RWPE2 (cell line): ENCODE results near the gene OBSCN.

Experiments used
- ATAC-seq: fragments of 200-7000 bp; cut with Tn5 transposase; 3 replicates; pipeline ENCODE4 v1.9.1; 2021; ENCODE audit warnings: low read depth
- DNase-seq: peaks from one replicate; pipeline ENCODE4 v3.0.0-alpha.2; 2020; ENCODE audit warnings: low spot score
- H3K27ac ChIP-seq: fragments of 450-650 bp; 2 replicates; pipeline ENCODE4 v1.5.1; 2017; ENCODE audit warnings: mild to moderate bottlenecking; ENCODE audit not compliant: poor library complexity, severe bottlenecking
- H3K27me3 ChIP-seq: fragments of 250-450 bp; sonication (Bioruptor Pico); 2 replicates; pipeline ENCODE4 v1.5.1; 2021; ENCODE audit warnings: mild to moderate bottlenecking, moderate library complexity; ENCODE audit not compliant: insufficient read depth, poor library complexity, severe bottlenecking
- H3K36me3 ChIP-seq: fragments of 250-450 bp; sonication (Bioruptor Pico); 2 replicates; pipeline ENCODE4 v1.5.1; 2020; ENCODE audit warnings: low read depth, mild to moderate bottlenecking, moderate library complexity
- H3K4me1 ChIP-seq: fragments of 250-450 bp; sonication (Bioruptor Pico); 2 replicates; pipeline ENCODE4 v1.5.1; 2021; ENCODE audit warnings: mild to moderate bottlenecking, moderate library complexity; ENCODE audit not compliant: insufficient read depth, poor library complexity, severe bottlenecking
- H3K4me3 ChIP-seq: fragments of 250-450 bp; sonication (Bioruptor Pico); 2 replicates; pipeline ENCODE4 v1.5.1; 2021; ENCODE audit warnings: mild to moderate bottlenecking, moderate library complexity; ENCODE audit not compliant: severe bottlenecking
- H3K9me3 ChIP-seq: fragments of 250-450 bp; sonication (Bioruptor Pico); 2 replicates; pipeline ENCODE4 v1.5.1; 2021; ENCODE audit warnings: mild to moderate bottlenecking, moderate library complexity; ENCODE audit not compliant: severe bottlenecking
- TF ChIP-seq, protein P1 (sequence below): fragments of 450-650 bp; IDR thresholded peaks from one replicate; pipeline ENCODE4 v1.5.1; 2017; ENCODE audit warnings: mild to moderate bottlenecking, moderate library complexity; ENCODE audit not compliant: poor library complexity, severe bottlenecking

Gene OBSCN

DNA sequence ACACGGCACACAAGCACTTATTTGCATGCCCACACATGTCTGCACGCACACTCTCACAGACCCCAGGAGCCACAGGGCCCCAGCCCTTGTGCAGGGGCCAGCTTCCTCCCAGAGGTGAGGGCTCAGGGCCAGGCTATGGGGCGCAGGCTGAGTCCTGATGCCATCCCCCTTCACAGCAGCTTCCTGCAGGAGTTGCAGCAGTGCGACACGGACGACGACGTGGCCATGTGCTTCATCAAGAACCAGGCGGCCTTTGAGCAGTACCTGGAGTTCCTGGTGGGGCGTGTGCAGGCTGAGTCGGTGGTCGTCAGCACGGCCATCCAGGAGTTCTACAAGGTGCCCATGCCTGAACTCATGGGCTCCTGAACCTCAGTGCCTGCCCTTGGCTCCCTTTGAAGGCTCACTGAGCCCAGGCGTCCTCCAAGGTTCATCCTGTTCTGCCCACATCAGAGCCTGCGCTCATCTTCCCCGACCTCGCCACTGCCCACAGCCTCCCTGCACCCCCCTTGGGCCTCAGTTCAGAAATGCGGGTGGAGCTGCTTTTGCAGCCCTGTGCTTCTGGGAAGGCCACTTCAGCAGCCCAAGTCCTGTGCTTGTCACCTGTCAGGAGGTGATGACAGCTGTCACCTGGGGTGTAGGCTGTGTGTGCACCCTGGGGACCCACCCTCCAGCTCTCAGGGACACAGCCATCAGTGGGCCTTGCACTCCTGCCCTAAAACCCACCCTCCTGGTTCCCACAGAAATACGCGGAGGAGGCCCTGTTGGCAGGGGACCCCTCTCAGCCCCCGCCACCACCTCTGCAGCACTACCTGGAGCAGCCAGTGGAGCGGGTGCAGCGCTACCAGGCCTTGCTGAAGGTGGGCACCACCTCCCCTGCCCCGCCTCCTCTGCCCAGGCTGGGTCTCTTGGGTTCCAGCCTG is 132.2 kb downstream of the OBSCN start:
- no peaks in the 10 kb centered on the region for H3K36me3 ChIP-seq
- no peak for DNase-seq

DNA sequence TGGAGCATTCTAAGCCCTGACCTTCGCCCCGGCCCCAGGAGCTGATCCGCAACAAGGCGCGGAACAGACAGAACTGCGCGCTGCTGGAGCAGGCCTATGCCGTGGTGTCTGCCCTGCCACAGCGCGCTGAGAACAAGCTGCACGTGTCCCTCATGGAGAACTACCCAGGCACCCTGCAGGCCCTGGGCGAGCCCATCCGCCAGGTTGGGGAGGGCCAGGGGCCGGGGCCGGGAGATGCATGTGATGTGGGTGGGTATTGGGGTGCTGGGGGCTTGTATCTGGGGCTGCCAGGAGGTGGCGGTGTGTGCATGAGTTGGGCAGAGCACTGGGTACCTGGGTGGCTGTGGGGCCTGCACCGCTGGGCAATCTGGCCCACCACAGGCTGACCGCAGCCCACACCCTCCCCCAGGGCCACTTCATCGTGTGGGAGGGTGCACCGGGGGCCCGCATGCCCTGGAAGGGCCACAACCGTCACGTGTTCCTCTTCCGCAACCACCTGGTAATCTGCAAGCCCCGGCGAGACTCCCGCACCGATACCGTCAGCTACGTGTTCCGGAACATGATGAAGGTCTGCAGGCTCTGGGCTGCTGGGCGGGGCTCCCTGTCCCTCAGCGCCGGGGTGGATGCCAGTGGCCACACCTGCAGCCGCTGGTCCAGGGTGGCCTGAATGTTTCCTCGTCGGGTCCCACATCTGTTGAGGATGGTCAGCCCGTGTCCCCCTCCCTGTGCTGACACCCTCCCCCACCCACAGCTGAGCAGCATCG is 133.0 kb downstream of the OBSCN start:
- Histone ChIP-seq H3K27me3 (no peaks in the 10 kb centered on the region), H3K36me3 (no peaks in the 10 kb centered on the region), H3K27ac (no peak overlapping the region), H3K4me1 (no peaks in the 10 kb centered on the region), H3K9me3 (no peaks in the 10 kb centered on the region), H3K4me3 (no peak overlapping the region)
- DNase-seq (peak; percentile 34), ATAC-seq (no peak)
- TF ChIP-seq, protein P1, sequence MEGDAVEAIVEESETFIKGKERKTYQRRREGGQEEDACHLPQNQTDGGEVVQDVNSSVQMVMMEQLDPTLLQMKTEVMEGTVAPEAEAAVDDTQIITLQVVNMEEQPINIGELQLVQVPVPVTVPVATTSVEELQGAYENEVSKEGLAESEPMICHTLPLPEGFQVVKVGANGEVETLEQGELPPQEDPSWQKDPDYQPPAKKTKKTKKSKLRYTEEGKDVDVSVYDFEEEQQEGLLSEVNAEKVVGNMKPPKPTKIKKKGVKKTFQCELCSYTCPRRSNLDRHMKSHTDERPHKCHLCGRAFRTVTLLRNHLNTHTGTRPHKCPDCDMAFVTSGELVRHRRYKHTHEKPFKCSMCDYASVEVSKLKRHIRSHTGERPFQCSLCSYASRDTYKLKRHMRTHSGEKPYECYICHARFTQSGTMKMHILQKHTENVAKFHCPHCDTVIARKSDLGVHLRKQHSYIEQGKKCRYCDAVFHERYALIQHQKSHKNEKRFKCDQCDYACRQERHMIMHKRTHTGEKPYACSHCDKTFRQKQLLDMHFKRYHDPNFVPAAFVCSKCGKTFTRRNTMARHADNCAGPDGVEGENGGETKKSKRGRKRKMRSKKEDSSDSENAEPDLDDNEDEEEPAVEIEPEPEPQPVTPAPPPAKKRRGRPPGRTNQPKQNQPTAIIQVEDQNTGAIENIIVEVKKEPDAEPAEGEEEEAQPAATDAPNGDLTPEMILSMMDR, result peak; percentile 7

More for the DNA sequence above, 132.2 kb downstream of the OBSCN start:
- Histone ChIP-seq H3K4me3 (no peak overlapping the region), H3K4me1 (no peaks in the 10 kb centered on the region), H3K9me3 (no peaks in the 10 kb centered on the region), H3K27ac (no peak overlapping the region), H3K27me3 (no peaks in the 10 kb centered on the region)
- TF ChIP-seq, protein P1, result no peak
- no peak for ATAC-seq

DNA sequence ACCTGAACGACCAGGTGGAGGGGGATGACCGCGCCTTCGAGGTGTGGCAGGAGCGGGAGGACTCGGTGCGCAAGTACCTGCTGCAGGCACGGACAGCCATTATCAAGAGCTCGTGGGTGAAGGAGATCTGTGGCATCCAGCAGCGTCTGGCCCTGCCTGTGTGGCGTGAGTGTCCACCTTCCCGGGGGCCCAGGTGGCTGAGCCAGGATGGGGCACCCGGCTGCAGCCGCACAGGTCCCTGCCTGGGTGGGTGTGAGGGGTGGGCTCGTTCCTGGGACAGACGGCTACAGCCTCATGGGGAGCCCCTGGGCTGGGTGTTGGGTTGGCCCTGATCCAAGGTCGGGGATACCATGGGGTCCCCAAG is 133.6 kb downstream of the OBSCN start:
- H3K27me3 ChIP-seq, result no peaks in the 10 kb centered on the region
- H3K4me3 ChIP-seq, result no peak overlapping the region
- TF ChIP-seq, protein P1, result no peak
- H3K4me1 ChIP-seq, result no peaks in the 10 kb centered on the region
- DNase-seq (no peak), ATAC-seq (no peak)
- H3K27ac ChIP-seq, result no peak overlapping the region
- H3K9me3 ChIP-seq, result no peaks in the 10 kb centered on the region
- H3K36me3 ChIP-seq, result no peaks in the 10 kb centered on the region

DNA sequence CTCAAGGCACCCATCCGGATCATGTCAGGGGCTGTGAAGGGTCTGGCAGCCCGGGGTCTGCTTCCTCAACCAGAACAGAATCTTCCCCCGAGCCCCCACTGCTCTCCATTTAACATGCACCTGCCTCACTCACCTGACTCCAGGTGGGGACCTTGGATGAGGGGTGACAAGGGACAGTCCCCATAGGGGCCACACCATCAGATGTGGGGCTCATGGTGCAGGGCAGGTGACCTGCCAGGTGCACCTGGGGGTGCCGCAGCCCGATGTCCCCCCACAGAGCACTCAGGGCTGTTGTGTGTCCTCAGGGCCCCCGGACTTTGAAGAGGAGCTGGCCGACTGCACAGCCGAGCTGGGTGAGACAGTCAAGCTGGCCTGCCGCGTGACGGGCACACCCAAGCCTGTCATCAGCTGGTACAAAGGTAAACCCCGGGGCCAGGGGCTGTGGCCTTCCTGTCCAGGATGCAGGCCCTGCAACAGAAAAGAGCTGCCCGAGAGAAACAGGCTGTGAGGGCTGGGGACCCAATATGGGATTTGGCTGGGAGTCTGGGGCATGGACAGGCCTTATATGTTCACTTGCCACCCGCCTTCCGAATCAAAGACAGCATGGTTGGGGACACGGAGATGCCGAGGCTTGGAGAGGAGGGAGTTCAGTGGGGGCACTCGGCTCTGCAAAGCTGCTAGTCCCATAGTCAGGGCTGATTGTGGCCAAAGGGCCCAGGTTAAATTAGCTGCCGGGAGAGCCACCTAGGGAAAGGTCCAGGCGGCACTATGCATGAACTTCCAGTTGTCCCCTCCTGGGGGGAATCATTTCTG is 134.2 kb downstream of the OBSCN start:
- no peak for ATAC-seq
- H3K4me3 ChIP-seq, result no peak overlapping the region
- TF ChIP-seq, protein P1, result no peak
- no peaks in the 10 kb centered on the region for H3K36me3 ChIP-seq
- no peaks in the 10 kb centered on the region for H3K9me3 ChIP-seq
- H3K27ac ChIP-seq, result no peak overlapping the region
- peak; percentile 17 for DNase-seq
- H3K4me1 ChIP-seq, result no peaks in the 10 kb centered on the region
- H3K27me3 ChIP-seq, result no peaks in the 10 kb centered on the region
